Small intestine (tissue), 7 donors: ENCODE measurements around the gene DBX1. TPM values are rescaled to one million over a fixed set of nuclear protein-coding genes. Genes with fewer than 3 reads are reported as not detected.

Experiments
- DNase-seq, 2 donors: peaks; one replicate each; pipeline versions ENCODE4 v3.0.0 to v3.0.0-alpha.2; 2013
- FAIRE-seq: peaks from 2 replicates; lab custom pipeline; 2012; peaks lifted over from hg19 to GRCh38; lab: Jason Lieb, UNC
- H3K27ac ChIP-seq, 3 donors: one replicate each; pipeline ENCODE4 v1.5.1; 2013; ENCODE audit warnings: low read length in 2 of 3, mild to moderate bottlenecking in 2 of 3, control low read depth in 1 of 3, inconsistent platforms in 1 of 3, low read depth in 1 of 3, moderate library complexity in 1 of 3
- H3K27me3 ChIP-seq, 3 donors: one replicate each; pipeline ENCODE4 v1.6.1; 2013; ENCODE audit warnings: low read length in 3 of 3, inconsistent platforms in 1 of 3; ENCODE audit not compliant: control insufficient read depth in 3 of 3, insufficient read depth in 3 of 3
- H3K36me3 ChIP-seq, 3 donors: one replicate each; pipeline ENCODE4 v1.6.1; 2013; ENCODE audit warnings: low read length in 3 of 3, inconsistent platforms in 1 of 3, low read depth in 1 of 3, mild to moderate bottlenecking in 1 of 3, moderate library complexity in 1 of 3; ENCODE audit not compliant: control insufficient read depth in 3 of 3, insufficient read depth in 2 of 3
- H3K4me1 ChIP-seq, 3 donors: one replicate each; pipeline ENCODE4 v1.6.1; 2013; ENCODE audit warnings: low read length in 2 of 3, inconsistent platforms in 1 of 3, low read depth in 1 of 3, mild to moderate bottlenecking in 1 of 3, moderate library complexity in 1 of 3; ENCODE audit not compliant: control insufficient read depth in 3 of 3, insufficient read depth in 2 of 3
- H3K4me3 ChIP-seq, 3 donors: one replicate each; pipeline ENCODE4 v1.5.1; 2013; ENCODE audit warnings: low read length in 3 of 3, control low read depth in 1 of 3, inconsistent platforms in 1 of 3, low read depth in 1 of 3, mild to moderate bottlenecking in 1 of 3, moderate library complexity in 1 of 3
- H3K9me3 ChIP-seq, 2 donors: one replicate each; pipeline ENCODE4 v1.6.1; 2013; ENCODE audit warnings: low read depth in 1 of 2, low read length in 1 of 2; ENCODE audit not compliant: control insufficient read depth in 2 of 2, insufficient read depth in 1 of 2
- WGBS, 3 donors: extraction: QIAGEN DNeasy Blood & Tissue Kit; methylation state at CpG; one replicate each; pipeline ENCODE4 v1.1.7; 2013; 5-methylcytosine and 5-hydroxymethylcytosine counted together
- polyA plus RNA-seq, 4 donors: library from polyadenylated mRNA; stranded (reverse) in 3 of 4; unstranded in 1 of 4; fragments of 200-250 nt in 3 of 4; fragments of 120-200 nt in 1 of 4; gene quantifications; one replicate each; pipeline versions ENCODE4 v1.2.1 to v1.2.3, GENCODE V29; 2013
- donor health status: healthy with polysubstance abuse.
- donor health status: control.
- donor health status: control.
- donor health status: Bipolar disorder and iron deficiency.
- donor health status: healthy.

The DBX1 gene
- polyA plus RNA-seq, 4 donors, result not detected

GRCh38 chr11:20197881-20198280 is 37.6 kb upstream of the DBX1 start:
- Histone ChIP-seq H3K27me3 (peaks cover 0 to 6% (median 0%) of the 10 kb centered on the region in 3 donors), H3K4me3 (no peak overlapping the region), H3K9me3 (no peaks in the 10 kb centered on the region), H3K36me3 (no peaks in the 10 kb centered on the region), H3K27ac (no peak overlapping the region), H3K4me1 (no peaks in the 10 kb centered on the region)
- 10 to 25% (median 12%) methylated on average over 2 of the region's 2 CpGs for WGBS, 3 donors
- FAIRE-seq, result no peak
- DNase-seq, result no peak

GRCh38 chr11:20194470-20194869 is 34.2 kb upstream of the DBX1 start:
- H3K4me1 ChIP-seq, result no peaks in the 10 kb centered on the region
- H3K9me3 ChIP-seq, result no peaks in the 10 kb centered on the region
- H3K36me3 ChIP-seq, result no peaks in the 10 kb centered on the region
- no peak for FAIRE-seq
- H3K27me3 ChIP-seq, result no peaks in the 10 kb centered on the region
- no peak overlapping the region for H3K4me3 ChIP-seq
- WGBS, 3 donors, result 72 to 88% (median 78%) methylated on average over 2 of the region's 2 CpGs
- no peak for DNase-seq
- no peak overlapping the region for H3K27ac ChIP-seq

- FAIRE-seq, result no peak
Measured at GRCh38 chr11:20193307-20193706, 33.0 kb upstream of the DBX1 start.

GRCh38 chr11:20192641-20193040 is 32.4 kb upstream of the DBX1 start:
- Histone ChIP-seq H3K9me3 (no peaks in the 10 kb centered on the region), H3K36me3 (no peaks in the 10 kb centered on the region), H3K4me1 (no peaks in the 10 kb centered on the region), H3K4me3 (no peak overlapping the region), H3K27me3 (no peaks in the 10 kb centered on the region), H3K27ac (no peak overlapping the region)
- DNase-seq (no peak), FAIRE-seq (no peak)

More at GRCh38 chr11:20193307-20193706, 33.0 kb upstream of the DBX1 start:
- Histone ChIP-seq H3K27ac (no peak overlapping the region), H3K36me3 (no peaks in the 10 kb centered on the region), H3K27me3 (no peaks in the 10 kb centered on the region), H3K4me3 (no peak overlapping the region), H3K9me3 (no peaks in the 10 kb centered on the region), H3K4me1 (no peaks in the 10 kb centered on the region)
- WGBS, 3 donors, result 36 to 59% (median 39%) methylated on average over 3 of the region's 3 CpGs
- DNase-seq, result peak in 1 of 2 donors; percentile 16

GRCh38 chr11:20192151-20192550 is 31.9 kb upstream of the DBX1 start:
- no peak for DNase-seq
- no peak overlapping the region for H3K4me3 ChIP-seq
- H3K27me3 ChIP-seq, result no peaks in the 10 kb centered on the region
- H3K4me1 ChIP-seq, result no peaks in the 10 kb centered on the region
- H3K36me3 ChIP-seq, result no peaks in the 10 kb centered on the region
- 83% methylated on average over 2 of the region's 2 CpGs for WGBS, 3 donors
- no peak for FAIRE-seq
- no peaks in the 10 kb centered on the region for H3K9me3 ChIP-seq
- no peak overlapping the region for H3K27ac ChIP-seq

- DNase-seq, result no peak
- 79 to 89% (median 85%) methylated on average over 2 of the region's 2 CpGs for WGBS, 3 donors
Measured at GRCh38 chr11:20178976-20179375, 18.7 kb upstream of the DBX1 start.

GRCh38 chr11:20177136-20177535 is 16.9 kb upstream of the DBX1 start:
- no peak overlapping the region for H3K4me3 ChIP-seq
- H3K36me3 ChIP-seq, result no peaks in the 10 kb centered on the region
- WGBS, 3 donors, result 67 to 70% (median 69%) methylated on average over 7 of the region's 7 CpGs
- no peak overlapping the region for H3K27ac ChIP-seq
- peaks cover 0 to 25% (median 8%) of the 10 kb centered on the region in 3 donors for H3K27me3 ChIP-seq
- FAIRE-seq (no peak), DNase-seq (no peak)
- peaks cover 0 to 7% of the 10 kb centered on the region in 2 donors for H3K9me3 ChIP-seq
- H3K4me1 ChIP-seq, result no peaks in the 10 kb centered on the region

More at GRCh38 chr11:20178976-20179375, 18.7 kb upstream of the DBX1 start:
- Histone ChIP-seq H3K4me1 (no peaks in the 10 kb centered on the region), H3K36me3 (no peaks in the 10 kb centered on the region), H3K4me3 (no peak overlapping the region), H3K27me3 (peaks cover 0 to 26% (median 9%) of the 10 kb centered on the region in 3 donors), H3K9me3 (peaks cover 0 to 10% of the 10 kb centered on the region in 2 donors), H3K27ac (no peak overlapping the region)
- no peak for FAIRE-seq

GRCh38 chr11:20172721-20173447 is 12.6 kb upstream of the DBX1 start:
- DNase-seq (peak in 1 of 2 donors; percentile 8), FAIRE-seq (no peak)
- peaks cover 0 to 24% (median 13%) of the 10 kb centered on the region in 3 donors for H3K27me3 ChIP-seq
- H3K27ac ChIP-seq, result no peak overlapping the region
- peaks cover 0 to 6% of the 10 kb centered on the region in 2 donors for H3K9me3 ChIP-seq
- WGBS, 3 donors, result 47 to 65% (median 49%) methylated on average over 5 of the region's 5 CpGs
- H3K4me1 ChIP-seq, result no peaks in the 10 kb centered on the region
- no peak overlapping the region for H3K4me3 ChIP-seq
- no peaks in the 10 kb centered on the region for H3K36me3 ChIP-seq
